ENCODE results near the gene IL11RA. TPM values are rescaled to one million over a fixed set of nuclear protein-coding genes. Genes with fewer than 3 reads are reported as not detected.

The IL11RA gene
- 0.43 and 2.5 TPM in 2 replicates for polyA plus RNA-seq

DNA sequence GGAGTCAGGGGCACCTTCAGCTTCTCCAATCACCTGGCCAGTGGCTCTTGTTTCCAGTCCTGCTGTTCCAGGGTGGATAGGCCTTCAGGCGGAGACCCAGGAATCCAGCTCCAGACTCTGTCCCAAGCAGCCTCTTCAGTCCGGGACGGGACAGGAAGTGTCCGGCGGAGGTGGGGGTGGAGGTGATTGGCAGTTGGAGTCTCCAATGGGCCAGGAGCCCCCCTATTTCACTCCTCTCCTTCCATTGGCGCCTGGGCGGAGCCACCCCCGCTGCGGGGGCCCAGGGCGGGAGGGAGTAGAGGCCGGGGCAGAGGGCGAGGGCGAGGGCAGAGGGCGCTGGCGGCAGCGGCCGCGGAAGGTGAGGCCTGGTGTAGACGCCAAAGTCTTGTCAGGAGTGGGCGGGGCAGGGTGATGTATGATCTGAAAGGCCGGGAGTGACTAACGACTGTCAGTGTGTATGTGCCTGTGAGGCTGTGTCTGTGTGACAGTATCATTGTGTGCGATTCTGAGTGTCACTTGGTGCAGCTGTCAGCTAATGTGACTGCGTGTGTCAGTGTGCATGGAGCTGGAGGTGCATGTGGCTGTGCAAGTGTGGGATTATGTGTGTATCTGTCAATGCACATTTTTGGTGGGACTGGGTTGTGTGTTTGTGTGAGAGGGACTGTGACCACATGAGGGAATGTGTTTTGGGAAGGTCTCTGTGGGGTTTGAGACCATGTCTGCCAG is at the start of gene IL11RA:
Gene IL11RA (plus strand): TSS at position 310 of the 726 bp plus-strand sequence. CDS start 3,033 bp downstream, outside the sequence.

DNA sequence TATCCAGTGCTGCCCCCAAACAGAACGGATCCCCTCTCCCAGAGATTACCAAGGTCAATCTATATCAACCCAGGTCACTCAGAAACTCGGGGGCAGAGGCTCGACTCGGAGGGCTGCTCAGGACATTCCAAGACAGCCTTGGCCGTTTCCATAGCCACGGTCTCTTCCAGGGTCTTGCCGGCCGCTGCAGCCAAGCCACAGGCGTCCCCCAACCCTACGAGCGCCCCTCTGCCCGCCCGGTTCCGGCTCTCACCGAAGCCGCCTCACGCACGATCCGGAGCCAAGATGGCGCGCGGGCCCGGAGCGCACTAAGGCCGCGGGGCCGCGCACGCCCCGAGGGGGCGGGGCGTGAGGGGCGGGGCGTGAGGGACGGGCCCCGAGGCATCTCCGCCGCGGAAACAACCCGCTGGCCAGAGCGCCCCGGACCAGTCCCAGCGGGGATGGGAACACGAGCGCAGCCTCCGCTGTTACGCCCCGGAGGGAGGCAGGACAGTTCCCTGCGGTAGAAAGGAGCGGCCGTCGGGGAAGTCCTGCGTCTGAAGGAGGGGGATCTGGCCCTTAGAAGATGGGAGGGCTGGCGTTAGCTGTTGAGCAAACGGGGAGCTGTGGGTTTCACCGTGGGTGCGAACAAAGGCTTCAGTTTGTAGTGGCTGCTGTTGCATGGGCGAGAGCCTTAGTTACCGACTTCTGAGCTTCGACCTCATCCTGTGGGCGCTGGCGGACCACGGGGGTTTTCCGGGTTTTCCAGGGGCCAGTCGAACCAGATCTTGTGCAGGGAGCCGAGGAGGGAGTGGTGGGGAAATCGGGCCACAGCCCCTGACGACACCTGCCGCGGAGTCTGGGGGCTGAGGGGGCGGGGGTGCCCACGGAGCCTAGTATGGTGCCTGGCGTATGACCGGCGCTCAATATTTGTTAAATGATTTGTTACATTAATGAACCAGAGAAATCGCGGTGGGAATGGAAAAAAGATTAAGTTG is 39.9 kb upstream of the IL11RA start, which contains the start of gene RPP25L:
Gene RPP25L (minus strand): TSS at position 287 of the 977 bp plus-strand sequence. CDS start 801 bp downstream, outside the sequence.

GRCh38 chr9:34620061-34620994 is 31.7 kb upstream of the IL11RA start, which contains the start of gene DCTN3:
TSS of gene DCTN3 (minus strand) at chr9:34620495. CDS start at chr9:34620464, 31 bp downstream.

DNA sequence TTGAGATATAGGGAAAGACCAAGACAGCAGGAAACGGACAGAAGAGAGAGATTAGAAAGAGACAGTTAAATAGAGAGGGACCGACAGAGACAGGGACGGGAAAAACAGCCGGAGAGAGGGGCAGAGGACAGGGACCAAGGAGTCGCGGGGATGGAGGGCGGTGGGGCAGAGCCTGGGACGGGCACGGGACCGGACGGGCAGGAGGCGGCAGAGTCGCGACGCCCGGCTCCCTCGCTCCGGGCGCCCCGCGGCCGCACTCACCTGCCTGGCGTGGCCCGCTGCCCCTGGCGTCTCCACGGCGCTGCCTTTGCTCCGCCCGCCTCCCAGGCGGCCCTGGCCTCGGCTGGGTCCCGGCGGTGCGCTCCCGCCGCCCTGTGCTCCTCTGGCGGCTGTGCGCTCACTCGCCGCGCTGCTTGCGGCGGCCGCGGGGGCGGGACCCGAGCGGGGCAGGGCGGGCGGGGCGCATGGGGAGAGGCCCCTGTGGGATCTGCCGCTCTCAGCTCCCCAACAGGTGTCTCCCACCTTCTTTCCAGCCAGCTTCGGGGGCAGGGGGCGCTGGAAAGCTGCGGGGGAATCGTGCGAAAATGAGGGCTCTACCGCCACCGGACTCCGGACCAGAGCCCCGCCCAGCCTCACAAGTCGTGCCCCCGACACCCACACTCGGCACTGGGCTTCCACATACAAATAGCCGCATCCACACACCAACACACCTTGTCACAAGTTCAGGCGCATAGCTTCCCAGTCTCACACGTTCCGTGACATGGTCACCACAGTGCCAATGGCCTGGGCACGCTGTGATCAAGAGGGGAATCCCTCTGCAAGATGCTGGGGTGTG is 23.1 kb upstream of the IL11RA start, which contains the start of gene ARID3C:
Gene ARID3C (minus strand): TSS at position 411 of the 835 bp plus-strand sequence. CDS start 1,052 bp downstream, outside the sequence.

GRCh38 chr9:34637356-34638137 is 14.4 kb upstream of the IL11RA start, which contains the start of gene SIGMAR1:
TSS of gene SIGMAR1 (minus strand) at chr9:34637787. CDS start at chr9:34637697, 90 bp downstream.

GRCh38 chr9:34646211-34647083 is 5.5 kb upstream of the IL11RA start, which contains the start of gene GALT:
TSS of gene GALT (plus strand) at chr9:34646675. CDS start at chr9:34646705, 30 bp downstream.

GRCh38 chr9:34662526-34663302 is 10.7 kb downstream of the IL11RA start, which contains the start of gene CCL27:
TSS of gene CCL27 (minus strand) at chr9:34662657. CDS start at chr9:34662633, 24 bp downstream.

GRCh38 chr9:34690983-34691935 is 39.3 kb downstream of the IL11RA start, which contains the start of gene CCL19:
TSS of gene CCL19 (minus strand) at chr9:34691276. CDS start at chr9:34691139, 137 bp downstream.

GRCh38 chr9:34710023-34710422 is 58.0 kb downstream of the IL11RA start, which contains the start of gene CCL21:
TSS of gene CCL21 (minus strand) at chr9:34710136. CDS start at chr9:34710066, 70 bp downstream.

Other genes starting within 250 kb of the IL11RA start
- gene FAM219A, start 193.6 kb upstream of the IL11RA start, polyA plus RNA-seq = 9.8 and 13.3 TPM in 2 replicates
- 2.1 TPM in 1 of 2 replicates, not detected in the other for gene DNAI1, start 193.4 kb upstream of the IL11RA start, polyA plus RNA-seq
- gene ENHO, start 129.2 kb upstream of the IL11RA start, polyA plus RNA-seq = 6.1 and 15.2 TPM in 2 replicates
- 0.66 and 3.7 TPM in 2 replicates for gene CNTFR, start 62.5 kb upstream of the IL11RA start, polyA plus RNA-seq
- gene RPP25L, start 40.1 kb upstream of the IL11RA start, polyA plus RNA-seq = 22.5 and 39.7 TPM in 2 replicates
- 153 and 180 TPM in 2 replicates for gene DCTN3, start 31.7 kb upstream of the IL11RA start, polyA plus RNA-seq
- not detected in 2 replicates for gene ARID3C, start 23.1 kb upstream of the IL11RA start, polyA plus RNA-seq
- 16.3 and 28.8 TPM in 2 replicates for gene SIGMAR1, start 14.4 kb upstream of the IL11RA start, polyA plus RNA-seq
- 23.9 and 40.7 TPM in 2 replicates for gene GALT, start 5.5 kb upstream of the IL11RA start, polyA plus RNA-seq
- gene CCL27, start 10.5 kb downstream of the IL11RA start, polyA plus RNA-seq = 0.66 TPM in 1 of 2 replicates, not detected in the other
- not detected in 2 replicates for gene CCL19, start 39.1 kb downstream of the IL11RA start, polyA plus RNA-seq
- gene CCL21, start 58.0 kb downstream of the IL11RA start, polyA plus RNA-seq = not detected in 2 replicates

Measured in Purkinje cell (primary cell).